HG02943 (cell line): ENCODE data around the gene CSTF1.
A peak's percentile ranks its signal among the peaks of the same experiment; 100 is the strongest.

Experiments used
- ATAC-seq: cut with Tn5 transposase; IDR thresholded peaks from one replicate; pipeline ENCODE4 v1.9.1; 2021; ENCODE audit warnings: mild to moderate bottlenecking, low read depth, moderate library complexity; ENCODE audit not compliant: unreplicated experiment

CSTF1 gene

DNA sequence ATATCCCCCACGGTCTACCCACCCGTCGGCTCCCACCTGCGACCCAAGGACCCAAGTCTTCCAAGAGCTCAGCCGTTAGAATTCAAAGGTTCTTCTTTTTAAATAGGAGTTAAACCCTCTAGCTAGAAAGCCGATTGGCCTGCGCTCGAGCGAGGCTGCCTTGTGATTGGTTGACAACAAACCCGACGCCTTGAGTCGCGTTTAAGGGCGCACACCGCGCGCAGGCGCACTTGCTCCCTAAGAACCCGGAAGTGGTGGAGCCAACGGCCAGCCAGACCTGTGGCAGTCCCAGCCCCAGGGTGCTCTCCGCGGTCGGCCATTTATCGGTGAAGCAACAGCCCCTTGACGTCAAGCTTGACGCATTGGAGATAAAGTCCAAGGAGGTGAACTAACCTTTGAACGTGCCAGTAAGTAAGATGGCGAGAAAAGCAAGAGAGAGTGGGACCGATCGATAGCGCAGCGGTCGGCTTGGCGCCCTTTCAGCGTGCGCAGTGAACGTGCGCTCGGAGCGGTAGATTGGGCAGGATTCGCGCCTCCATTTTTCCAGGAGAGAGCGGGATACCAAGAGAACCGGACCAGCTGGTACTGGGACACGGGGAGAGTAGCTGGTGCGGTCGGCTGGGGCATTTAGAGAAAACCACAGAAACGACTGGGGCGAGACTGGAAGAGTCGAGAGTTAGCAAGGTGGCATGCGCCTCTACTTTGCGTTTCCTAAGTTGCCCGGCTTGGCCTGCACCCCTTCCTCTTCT is at the start of gene CSTF1, which contains the start of gene AURKA:
TSS of gene CSTF1 (plus strand) at position 514 of the 749 bp plus-strand sequence. CDS start 2,908 bp downstream, outside the sequence.
TSS of gene AURKA (minus strand) at position 84 of the 749 bp plus-strand sequence. CDS start 4,018 bp downstream, outside the sequence.
- peak; percentile 93 for ATAC-seq

DNA sequence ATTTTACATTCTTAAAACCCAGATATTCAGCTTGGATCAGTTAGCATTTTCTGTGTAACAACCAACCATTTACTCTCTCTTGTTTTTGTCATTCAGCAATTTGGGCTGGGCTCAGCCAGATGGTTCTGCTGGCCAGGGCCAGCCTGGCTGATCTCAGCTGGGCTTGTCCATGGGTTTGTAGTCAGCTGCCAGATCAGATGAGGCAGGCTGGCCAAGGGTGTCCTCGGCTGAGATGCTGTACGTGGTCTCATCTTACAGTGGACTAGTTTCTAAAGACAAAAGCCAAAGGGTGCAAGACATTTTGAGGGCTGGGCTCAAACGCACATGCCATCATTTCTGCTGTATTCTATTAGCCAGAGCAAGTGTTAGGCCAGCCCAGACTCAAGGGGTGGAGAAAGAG is 49.7 kb upstream of the CSTF1 start:
- no peak for ATAC-seq

DNA sequence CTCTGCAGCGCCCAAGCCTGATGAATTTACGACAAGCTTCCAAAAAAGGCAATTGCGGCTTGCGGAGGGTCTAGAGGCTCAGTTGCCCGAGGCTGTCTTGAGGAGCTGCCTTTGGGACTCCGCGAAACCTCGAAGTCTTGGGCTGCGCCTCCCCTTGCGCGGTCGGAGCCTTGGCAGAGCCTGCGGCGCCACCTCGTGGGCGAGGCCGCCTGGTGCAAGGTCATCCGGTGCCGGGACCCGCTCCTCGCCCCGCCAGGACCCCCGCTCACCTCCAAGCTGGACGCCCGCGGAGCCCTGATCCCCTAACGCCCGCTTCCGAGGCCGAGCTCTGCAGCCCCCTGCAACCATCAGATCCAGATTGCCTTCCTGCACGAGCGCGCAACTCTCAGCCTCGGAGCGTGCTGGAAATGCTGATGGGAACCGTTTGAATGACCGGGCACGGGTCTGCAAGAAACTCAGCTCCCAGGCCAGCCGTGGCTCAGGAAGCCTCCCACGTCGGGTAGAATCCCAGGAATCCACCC is 48.5 kb upstream of the CSTF1 start:
- no peak for ATAC-seq

DNA sequence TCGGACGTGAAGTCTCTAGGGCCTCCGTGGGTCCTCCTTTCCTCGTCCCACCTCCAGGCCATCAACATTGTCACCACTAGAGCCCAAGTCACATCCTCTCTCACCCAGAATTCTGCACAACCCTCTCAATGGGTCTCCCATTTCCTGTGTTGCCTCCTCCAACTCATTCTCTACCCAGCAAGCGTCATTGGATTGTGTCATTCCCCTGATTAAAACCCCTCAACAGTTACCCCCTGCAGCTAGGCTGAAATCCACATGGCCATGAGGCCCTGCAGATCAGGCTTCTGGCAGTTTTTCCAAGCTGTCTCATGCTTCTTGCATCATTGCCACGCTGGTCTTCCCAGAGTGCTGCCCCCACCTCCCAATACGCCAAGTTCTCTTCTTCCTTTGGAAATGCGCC is 46.5 kb upstream of the CSTF1 start:
- no peak for ATAC-seq

DNA sequence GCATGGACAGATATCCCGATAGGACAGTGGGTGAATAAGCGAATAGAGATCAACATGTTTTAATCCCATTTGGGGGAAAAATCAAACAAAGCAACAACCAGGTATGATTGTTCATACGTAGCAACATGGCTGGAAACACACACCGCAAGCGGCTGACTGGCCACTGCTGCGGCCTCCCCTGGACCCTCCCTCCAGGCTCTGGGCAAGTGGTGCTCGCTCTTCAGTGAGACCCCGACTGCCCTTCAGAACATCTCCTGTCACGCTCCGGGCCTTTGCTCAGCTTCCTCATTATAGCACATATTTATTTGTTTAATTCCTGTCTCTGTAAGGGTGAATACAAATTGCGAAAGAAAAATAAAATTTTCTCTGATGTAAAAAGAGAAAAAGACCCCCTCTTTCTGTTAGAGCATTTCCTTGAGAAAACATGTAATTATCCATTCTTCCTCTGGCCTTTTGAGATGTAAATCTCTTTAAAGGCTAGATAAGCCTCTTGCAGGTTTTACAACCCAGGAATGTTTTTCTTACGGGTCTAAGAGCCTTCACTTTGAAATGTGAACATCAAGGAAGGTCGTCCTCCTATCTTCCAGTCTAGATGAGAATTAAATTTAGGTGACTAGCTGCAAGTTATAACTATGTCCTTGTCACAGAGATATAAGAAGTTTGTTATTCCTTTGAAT is 44.7 kb upstream of the CSTF1 start:
- no peak for ATAC-seq

DNA sequence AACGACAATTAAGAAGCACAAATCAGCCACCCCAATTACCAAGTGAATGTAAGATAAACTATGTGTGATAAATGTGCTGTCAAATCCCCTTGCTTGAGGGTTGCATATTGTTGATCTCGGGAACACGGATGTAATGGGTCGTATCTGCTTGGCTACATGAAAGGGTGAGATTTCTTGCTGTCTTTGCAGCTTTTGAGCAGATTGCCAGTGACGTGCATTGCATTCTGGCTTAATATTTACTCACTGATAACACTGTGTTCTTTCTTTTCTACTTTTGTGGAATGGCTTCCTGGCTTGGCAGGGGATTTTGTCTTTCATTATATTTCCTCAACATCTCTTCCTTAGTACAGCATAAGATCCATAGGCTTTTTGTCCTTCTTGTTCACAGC is 44.1 kb upstream of the CSTF1 start:
- no peak for ATAC-seq

DNA sequence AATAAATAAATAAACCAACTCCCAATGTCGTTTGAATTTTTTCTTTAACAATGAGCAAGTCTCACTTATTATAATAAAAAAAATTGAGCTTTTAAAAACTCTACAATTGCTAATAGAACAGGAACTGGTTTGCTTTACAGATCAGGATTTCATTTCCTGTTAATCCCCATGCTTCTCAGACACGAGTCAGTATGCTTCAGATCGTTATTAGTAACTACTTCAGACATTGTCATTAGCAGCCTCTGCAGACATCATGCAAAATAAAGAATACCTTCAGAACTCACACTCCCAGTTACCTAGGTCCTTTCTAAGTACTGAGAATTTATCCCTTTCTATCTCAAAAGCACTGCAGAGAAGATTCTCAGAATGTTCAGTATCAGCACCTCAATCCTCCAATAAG is 43.7 kb upstream of the CSTF1 start:
- no peak for ATAC-seq

DNA sequence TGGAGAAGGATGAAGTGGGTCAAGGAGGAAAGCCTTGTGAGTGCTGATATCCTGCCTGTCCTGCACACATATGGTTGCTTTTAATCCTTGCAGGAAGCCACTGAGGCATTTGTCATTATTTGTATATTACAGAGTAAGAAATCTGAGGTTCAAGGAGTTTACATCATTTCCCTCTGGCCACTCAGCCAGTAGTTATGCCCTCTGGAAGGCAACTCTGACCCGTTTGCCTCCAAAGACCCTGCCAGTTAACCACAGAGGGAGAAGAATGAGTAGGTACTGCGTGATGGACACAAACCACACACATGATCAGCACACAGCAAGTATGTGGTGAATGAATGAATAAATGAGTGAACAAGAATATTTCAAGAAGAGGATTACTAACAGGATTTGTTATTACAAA is 41.6 kb upstream of the CSTF1 start:
- ATAC-seq: no peak

DNA sequence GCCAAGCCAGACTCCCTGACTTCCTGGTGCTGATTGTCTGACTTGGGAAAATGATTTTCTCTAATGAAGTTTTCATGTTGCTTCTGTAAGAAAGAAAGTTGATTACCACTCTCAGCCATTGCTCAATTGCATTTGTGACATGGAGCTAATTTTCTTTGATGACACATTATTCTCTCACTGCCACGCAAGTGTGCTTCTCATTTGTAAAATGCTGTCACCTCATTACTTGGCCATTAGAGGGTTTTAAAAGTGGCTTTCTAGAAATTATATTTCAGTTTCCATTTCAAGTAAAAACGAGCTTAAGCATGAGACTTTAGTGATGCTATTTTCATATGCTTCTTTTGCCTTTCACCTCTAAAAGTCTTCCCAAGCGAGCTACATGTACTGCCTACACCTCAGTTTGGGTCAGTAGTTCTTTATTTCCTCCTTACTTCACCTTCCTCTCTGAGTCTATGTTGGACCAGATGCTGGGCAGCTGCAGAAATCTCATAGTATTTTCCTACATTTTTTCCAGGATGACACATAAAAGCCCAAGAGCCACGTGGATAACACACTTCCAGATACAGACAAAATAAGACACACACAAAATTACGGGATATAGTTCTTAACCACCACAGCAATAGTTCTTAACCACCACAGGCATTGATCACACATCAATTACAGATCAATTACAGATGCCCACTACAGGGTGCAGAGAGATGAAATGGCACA is 39.9 kb upstream of the CSTF1 start:
- ATAC-seq: no peak

DNA sequence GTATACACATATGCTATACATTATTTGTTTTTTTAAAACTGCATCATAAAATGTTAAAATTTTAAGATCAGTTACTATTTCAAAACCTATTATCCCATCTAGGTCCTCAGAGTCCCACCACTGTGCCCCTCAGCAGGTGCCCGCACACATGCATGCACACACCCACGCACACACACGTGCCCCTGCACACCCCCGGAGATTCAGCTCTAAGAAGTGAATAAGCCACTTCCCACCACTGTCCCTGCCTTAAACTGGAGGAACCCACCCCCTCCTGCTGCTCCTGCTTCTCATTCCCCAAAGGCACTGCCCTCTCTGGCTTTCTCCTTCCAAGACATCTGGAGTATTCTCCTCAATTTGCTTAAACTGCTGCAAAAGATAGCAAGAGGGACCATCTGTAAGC is 39.1 kb upstream of the CSTF1 start:
- no peak for ATAC-seq

DNA sequence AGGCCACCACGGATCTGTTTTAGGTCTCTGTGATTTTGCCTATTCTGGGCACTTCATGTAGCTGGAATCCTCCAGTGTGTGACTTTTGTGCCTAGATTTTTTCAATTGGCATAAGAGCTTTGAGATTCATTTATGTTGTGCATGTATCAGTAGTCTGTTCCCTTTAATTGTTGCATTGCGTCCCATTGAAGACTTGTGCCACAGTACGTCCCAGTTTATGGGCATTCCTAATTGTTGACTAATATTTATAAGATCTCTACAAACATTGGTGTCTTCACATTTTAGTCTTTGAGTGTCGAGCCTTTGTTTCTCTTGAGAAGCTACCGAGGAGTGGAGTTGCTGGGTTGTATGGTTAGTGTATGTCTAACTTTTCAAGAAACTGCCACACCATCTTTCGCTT is 34.4 kb upstream of the CSTF1 start:
- ATAC-seq: no peak

DNA sequence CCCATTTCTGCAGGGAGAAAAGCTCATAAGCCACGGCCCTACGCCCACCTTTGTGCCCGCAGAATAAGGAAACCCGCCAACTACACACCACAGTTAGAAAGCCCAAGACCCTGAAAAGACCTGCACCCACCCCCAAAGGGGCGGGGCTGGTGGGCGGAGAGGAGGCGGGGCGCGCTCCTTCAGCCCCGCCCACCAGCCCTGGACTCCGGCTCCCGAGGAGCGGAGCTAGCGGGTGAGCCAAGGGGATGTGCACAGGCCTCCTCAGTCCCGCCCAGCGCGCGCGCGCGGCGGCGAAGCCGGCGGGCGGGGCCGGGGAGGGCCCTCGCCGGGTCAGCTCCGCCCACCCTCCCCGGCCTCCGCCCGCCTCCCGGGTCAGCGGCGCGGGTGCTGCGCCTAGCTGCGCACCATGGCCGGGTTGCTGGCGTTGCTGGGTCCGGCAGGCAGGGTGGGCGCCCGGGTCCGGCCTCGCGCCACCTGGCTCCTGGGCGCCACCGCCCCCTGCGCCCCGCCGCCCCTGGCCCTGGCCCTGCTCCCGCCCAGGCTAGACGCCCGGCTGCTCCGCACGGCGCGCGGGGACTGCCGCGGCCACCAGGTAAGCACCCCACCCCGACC is 33.7 kb upstream of the CSTF1 start, which contains the start of gene FAM210B:
TSS of gene FAM210B (plus strand) at position 375 of the 612 bp plus-strand sequence. CDS start at position 407, 32 bp downstream.
- peak; percentile 86 for ATAC-seq

DNA sequence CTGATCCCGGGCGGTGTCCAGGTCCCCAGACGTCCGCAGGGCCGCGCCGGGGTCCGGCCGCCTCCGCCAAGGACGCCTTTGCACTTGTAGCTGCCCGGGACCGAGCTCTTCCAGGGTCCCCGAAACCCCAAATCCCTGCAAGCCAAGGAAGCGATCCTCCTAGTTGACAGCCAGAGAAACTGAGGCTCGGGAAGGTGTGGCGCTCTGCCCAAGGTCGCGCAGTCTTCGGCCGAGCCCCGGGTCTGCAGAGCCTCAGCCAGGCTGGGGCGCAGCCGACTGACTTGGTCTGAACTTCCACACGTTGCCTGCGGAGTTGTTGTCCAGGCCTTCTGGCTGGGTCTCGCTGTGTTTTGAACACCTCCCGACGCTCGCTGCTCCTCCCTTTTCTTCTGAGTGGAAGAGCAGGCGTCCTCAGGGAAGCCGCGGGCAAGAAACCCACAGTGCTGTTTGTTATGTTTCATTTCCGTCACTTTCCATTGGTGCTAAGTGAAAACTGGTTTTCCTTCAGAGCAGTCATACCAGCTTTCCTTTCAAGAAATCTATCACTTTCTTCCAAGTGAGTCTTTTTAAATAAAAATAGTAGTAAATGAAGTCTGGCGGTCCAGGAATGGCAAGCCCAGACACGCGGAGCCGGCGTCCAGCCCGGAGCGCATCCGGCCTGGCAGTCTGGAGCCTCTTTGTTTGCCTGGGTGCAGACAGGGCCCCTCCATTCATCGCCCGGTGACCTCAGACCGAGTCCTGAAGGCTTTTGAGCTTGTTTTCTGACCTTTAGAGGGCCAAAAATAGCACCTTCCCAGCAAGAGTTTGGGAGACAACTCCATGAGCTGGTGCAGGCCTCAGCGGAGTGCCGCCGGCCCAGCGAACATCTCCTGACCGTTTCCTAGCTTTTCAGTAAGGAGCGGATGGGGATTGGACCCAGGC is 33.0 kb upstream of the CSTF1 start:
- ATAC-seq: peak; percentile 43

DNA sequence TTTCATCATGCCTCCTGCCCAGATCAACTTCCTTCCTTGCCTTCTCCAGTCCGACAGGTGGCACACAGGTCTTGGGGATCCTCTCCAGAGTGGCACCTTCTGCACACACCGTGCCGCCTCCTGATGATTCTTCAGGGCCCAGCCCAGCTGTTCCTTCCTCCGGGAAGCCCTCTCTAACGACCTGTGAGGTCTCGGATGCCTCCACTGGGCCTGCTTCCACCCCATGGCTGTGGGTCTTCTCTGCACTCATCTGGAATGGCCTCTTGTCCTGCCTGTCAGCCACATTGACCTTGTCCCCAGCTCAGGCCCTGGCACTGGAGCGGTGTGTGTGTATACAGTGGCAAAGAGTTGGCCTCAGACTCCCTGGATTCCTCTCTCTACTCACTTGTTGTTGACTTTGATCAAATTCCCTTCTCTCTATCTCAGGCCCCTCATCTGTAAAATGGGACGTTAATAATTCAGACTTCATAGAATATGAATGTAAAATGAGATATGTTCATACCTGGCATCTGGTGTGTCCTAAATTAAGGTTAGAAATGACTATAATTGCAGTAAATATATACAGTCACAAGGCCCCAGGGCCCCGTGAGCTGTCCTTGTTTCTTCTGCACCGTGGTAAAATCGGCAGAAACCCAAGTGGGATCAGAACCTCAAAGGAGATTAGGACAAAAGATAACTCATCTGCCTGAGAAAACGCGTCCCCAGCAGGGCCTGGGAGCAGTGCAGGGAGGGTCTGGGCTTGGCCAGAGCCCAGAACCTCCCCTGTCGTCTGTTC is 32.1 kb upstream of the CSTF1 start:
- ATAC-seq: no peak

DNA sequence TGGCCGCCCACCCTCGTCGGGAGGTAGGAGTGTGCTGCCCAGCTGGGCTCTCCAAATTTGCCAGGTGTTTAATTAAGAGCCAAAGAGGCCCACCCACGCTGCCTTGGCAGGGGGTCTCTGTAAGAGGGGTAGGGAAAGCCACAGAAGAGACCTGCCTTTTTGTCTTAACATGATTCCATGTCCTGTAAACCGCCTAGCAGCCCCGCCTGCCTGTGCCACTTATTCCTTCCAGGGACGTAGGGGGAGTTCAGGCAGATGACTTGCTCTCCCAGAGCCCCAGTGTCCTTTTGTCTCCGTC is 31.6 kb upstream of the CSTF1 start:
- ATAC-seq: no peak

DNA sequence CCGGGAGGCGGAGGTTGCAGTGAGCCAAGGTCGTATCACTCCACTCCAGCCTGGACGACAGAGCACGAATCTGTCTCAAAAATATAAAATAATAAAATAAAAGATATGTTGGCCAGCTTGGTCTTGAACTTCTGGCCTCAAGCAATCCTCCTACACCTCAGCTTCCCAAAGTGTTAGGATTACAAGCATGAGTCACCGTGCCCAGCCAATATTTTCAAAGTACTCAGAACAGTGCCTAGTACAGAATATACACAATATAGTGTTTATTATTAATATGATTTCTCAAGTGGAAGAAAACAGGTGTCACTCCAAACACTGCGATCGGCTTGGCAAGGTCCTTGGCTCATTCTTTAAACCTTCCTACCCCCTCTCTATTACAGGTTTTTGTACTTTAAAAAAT is 30.5 kb upstream of the CSTF1 start:
- no peak for ATAC-seq

DNA sequence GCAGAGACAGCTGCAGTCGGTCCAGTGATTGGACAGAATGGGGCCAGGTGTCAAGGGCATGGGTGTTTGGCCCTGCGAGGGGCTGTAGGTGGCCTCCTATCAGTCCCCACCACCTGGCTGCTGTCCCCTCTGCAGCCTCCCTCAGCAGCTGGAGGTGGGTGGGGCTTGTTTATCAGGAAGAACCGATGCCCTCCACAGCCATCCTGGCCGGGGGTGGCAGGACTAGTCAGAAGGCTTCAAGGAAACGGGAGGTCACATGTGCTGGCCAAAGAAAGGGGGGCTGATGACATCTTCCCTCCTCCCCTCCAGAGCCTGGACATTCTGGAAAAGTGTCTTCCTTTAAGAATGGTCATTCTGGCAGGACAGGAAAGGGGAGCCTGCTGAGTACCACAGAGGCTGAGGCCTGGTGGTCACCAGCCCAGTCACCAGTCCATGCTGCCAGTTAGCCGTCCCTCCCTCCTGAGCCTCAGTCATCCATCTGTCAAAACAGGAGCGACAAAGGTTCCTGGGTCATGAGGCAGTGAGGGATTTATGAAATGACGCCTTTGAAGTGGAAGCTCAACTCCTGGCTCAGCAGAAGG is 29.5 kb upstream of the CSTF1 start:
- no peak for ATAC-seq

DNA sequence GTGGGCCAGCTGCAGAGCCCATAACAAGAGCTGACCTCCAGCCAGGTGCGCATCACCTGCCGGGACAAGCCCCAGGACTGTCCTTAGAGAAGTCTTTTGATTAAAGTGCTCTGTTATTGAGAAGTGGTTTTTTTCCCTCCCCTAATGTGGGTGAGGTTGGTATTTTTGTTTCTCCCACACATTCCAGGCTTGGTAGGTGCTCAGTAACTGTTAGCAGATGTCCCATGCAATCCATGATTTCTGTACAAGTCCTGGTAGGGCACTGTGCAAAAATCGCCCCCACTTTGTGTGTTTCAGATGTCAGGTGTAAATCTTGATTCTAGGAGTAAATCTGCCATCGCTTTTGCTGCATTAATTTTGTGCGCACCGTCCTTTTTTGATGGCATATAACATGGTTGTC is 29.0 kb upstream of the CSTF1 start:
- no peak for ATAC-seq
